Measurements from ENCODE around the gene TSPOAP1. TPM values are rescaled to one million over a fixed set of nuclear protein-coding genes. Genes with fewer than 3 reads are reported as not detected.

TSPOAP1 gene
- total RNA-seq, result 10 to 100 TPM; 19.5 to 35.4 (median 22.1) TPM

- TF ChIP-seq POLR2A (IDR thresholded peaks at IDR 0.05), result no peak
- TF ChIP-seq, protein P1, sequence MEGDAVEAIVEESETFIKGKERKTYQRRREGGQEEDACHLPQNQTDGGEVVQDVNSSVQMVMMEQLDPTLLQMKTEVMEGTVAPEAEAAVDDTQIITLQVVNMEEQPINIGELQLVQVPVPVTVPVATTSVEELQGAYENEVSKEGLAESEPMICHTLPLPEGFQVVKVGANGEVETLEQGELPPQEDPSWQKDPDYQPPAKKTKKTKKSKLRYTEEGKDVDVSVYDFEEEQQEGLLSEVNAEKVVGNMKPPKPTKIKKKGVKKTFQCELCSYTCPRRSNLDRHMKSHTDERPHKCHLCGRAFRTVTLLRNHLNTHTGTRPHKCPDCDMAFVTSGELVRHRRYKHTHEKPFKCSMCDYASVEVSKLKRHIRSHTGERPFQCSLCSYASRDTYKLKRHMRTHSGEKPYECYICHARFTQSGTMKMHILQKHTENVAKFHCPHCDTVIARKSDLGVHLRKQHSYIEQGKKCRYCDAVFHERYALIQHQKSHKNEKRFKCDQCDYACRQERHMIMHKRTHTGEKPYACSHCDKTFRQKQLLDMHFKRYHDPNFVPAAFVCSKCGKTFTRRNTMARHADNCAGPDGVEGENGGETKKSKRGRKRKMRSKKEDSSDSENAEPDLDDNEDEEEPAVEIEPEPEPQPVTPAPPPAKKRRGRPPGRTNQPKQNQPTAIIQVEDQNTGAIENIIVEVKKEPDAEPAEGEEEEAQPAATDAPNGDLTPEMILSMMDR (IDR thresholded peaks at IDR 0.05), result no peak
- H3K36me3 ChIP-seq, result no peaks in the 10 kb centered on the region
- 25 to 55% methylated on average over 13 to 15 of the region's 23 CpGs for WGBS, 2 donors
- H3K4me3 ChIP-seq (replicated peaks in 1 of 3), result no peak within 1 kb of the TSS
- no peaks in the 10 kb centered on the region for H3K27me3 ChIP-seq
- H3K27ac ChIP-seq, result no peak within 1 kb of the TSS
- peaks cover 6 to 14% of the 10 kb centered on the region in 2 donors for H3K4me1 ChIP-seq
- no peaks in the 10 kb centered on the region for H3K9me3 ChIP-seq
- intact Hi-C loops (cut with DNase I), result loop anchor here (10.0 kb wide), 1 partner anchor 46 kb away; no protein-coding TSS in a partner anchor
- no peak for DNase-seq
Measured at GRCh38 chr17:58328195-58329034, at the start of gene TSPOAP1. Gene TSPOAP1 (minus strand): TSS chr17:58328795. CDS start chr17:58327920, 875 bp downstream.

- no peak for TF ChIP-seq POLR2A (IDR thresholded peaks at IDR 0.05)
- TF ChIP-seq, protein P1 (IDR thresholded peaks at IDR 0.05), result no peak
- 89 to 91% methylated on average over 5 of the region's 5 CpGs for whole genome bisulfite sequencing, 2 donors
- no peaks in the 10 kb centered on the region for H3K36me3 ChIP-seq
- DNase-seq, result no peak
- no peak overlapping the region for H3K4me3 ChIP-seq (replicated peaks in 1 of 3)
- no peaks in the 10 kb centered on the region for H3K4me1 ChIP-seq
- intact Hi-C loops (cut with DNase I), result loop anchor here (10.0 kb wide), 1 partner anchor 53 kb away; the partner anchor contains the start of gene TSPOAP1
- H3K27ac ChIP-seq, result no peak overlapping the region
- no peaks in the 10 kb centered on the region for H3K9me3 ChIP-seq
- no peaks in the 10 kb centered on the region for H3K27me3 ChIP-seq
Measured at GRCh38 chr17:58377661-58378060, 49.1 kb upstream of the TSPOAP1 start.

DNA sequence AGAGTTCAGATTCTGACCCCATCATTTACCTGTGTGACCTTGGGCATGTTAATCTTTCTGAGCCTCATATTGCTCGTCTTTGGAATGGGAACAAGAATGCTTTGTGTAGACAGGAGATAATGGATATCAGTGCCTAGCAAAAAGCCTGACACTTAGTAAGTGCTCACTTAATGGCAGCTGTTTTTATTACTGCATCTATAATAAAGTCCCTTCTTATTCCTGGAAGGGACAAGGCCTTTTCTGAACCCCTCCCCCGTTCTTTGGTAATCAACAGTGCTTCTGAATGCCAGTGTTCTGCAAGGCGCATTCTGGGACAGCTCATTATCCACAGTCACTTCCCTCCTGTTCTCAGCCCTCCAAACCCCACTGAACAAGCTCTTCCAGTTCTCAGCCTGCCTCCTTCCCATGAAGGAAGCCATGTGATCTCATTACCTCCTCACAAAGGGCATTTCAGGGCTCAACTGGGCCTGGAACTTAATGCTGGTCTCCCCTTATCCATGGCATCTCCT, 48.6 kb upstream of the TSPOAP1 start:
- intact Hi-C loops (cut with DNase I), result loop anchor here (10.0 kb wide), 1 partner anchor 52 kb away; the partner anchor contains the start of gene TSPOAP1
- H3K4me1 ChIP-seq, result no peaks in the 10 kb centered on the region
- TF ChIP-seq POLR2A (IDR thresholded peaks at IDR 0.05), result no peak
- TF ChIP-seq, protein P1 (IDR thresholded peaks at IDR 0.05), result no peak
- no peaks in the 10 kb centered on the region for H3K36me3 ChIP-seq
- no peak overlapping the region for H3K4me3 ChIP-seq (replicated peaks in 1 of 3)
- H3K9me3 ChIP-seq, result no peaks in the 10 kb centered on the region
- WGBS, 2 donors, result 85 to 86% methylated on average over 3 of the region's 3 CpGs
- DNase-seq, result no peak
- H3K27me3 ChIP-seq, result no peaks in the 10 kb centered on the region
- no peak overlapping the region for H3K27ac ChIP-seq

GRCh38 chr17:58376472-58377000, 47.9 kb upstream of the TSPOAP1 start:
- whole genome bisulfite sequencing, 2 donors, result 77 to 88% methylated on average over 4 of the region's 4 CpGs
- Histone ChIP-seq H3K27ac (no peak overlapping the region), H3K36me3 (no peaks in the 10 kb centered on the region), H3K4me1 (no peaks in the 10 kb centered on the region), H3K27me3 (no peaks in the 10 kb centered on the region), H3K9me3 (no peaks in the 10 kb centered on the region), H3K4me3 (replicated peaks in 1 of 3) (no peak overlapping the region)
- no peak for DNase-seq
- intact Hi-C loops (cut with DNase I), result loop anchor here (10.0 kb wide), 1 partner anchor 52 kb away; the partner anchor contains the start of gene TSPOAP1
- TF ChIP-seq POLR2A (IDR thresholded peaks at IDR 0.05), result no peak
- TF ChIP-seq, protein P1 (IDR thresholded peaks at IDR 0.05), result no peak
